HG02885 (cell line): ENCODE measurements around the gene PIP5K1B.
"Not testable (repeated sequence)": the region's sequence is repeated elsewhere in the genome, so short reads cannot be mapped to it uniquely, and the experiment has no call there.

Experiments
- ATAC-seq: cut with Tn5 transposase; IDR thresholded peaks from one replicate; pipeline ENCODE4 v1.9.1; 2021; ENCODE audit warnings: mild to moderate bottlenecking; ENCODE audit not compliant: unreplicated experiment, poor library complexity

Gene PIP5K1B

GRCh38 chr9:68970151-68970550, 265.1 kb downstream of the PIP5K1B start:
- no peak for ATAC-seq

DNA sequence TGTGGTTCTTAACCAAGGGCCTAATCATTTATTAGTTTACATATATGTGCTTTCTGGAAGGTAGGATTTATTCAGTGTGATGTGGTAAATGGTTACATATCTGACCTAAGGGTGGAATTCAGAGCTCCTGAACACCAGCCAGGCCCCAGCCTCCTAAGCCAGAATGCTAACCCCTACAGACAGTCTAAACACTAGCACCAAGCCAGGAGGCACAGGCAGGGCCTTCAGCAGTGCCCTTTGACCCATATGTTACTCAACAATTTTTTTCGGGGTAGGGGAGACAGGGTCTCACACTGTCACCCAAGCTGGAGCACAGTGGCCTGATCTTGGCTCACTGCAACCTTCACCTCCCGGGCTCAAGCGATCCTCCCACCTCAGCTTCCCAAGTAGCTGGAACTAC, 268.6 kb downstream of the PIP5K1B start:
- no peak for ATAC-seq

DNA sequence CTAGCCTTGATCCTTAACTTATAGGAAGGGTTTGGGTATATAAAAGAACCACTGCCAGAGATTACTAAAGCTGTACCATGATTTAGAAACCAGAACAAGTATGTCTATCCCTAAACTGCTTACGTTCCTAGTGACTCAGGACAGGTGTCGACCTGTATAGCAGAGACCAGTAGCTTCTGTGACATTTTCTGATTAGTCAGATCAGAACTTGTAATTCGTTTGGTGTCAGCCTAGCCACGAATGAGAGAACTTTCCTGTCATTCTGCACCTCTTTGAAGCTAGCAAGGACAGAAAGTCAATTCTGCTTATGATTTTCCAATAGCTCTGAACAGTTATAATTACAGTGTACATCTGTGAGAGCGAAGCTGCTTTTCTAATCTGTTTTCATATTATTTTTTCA, 269.4 kb downstream of the PIP5K1B start:
- peak; percentile 96 for ATAC-seq

- ATAC-seq: no peak
These were observed 269.9 kb downstream of the PIP5K1B start for GRCh38 chr9:68974901-68975300.

GRCh38 chr9:68975365-68976043, 270.5 kb downstream of the PIP5K1B start:
- no peak for ATAC-seq

GRCh38 chr9:68978066-68978465, 273.0 kb downstream of the PIP5K1B start:
- no peak for ATAC-seq

DNA sequence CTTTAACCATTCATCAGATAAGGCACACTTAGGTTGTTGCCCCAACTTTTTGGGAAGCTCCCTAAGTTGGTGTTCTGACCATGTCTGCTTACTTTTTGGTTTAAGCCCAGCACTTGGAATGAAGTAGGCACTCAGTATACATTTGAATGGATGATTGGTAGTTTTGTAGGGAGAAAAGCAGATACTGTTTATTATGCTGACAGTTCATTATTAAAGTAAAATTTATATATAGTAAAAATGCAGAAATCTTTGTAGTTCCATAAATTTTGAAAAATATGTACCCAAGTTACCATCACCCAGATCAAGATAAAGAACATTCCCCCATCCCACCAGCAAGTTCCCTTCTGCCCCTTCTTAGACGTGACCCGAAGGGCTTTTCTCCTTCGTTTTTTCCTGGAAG, 273.5 kb downstream of the PIP5K1B start:
- no peak for ATAC-seq

- ATAC-seq: no peak
These were observed 274.7 kb downstream of the PIP5K1B start for GRCh38 chr9:68979538-68980314.

- no peak for ATAC-seq
These were observed 275.4 kb downstream of the PIP5K1B start for GRCh38 chr9:68980341-68980914.

DNA sequence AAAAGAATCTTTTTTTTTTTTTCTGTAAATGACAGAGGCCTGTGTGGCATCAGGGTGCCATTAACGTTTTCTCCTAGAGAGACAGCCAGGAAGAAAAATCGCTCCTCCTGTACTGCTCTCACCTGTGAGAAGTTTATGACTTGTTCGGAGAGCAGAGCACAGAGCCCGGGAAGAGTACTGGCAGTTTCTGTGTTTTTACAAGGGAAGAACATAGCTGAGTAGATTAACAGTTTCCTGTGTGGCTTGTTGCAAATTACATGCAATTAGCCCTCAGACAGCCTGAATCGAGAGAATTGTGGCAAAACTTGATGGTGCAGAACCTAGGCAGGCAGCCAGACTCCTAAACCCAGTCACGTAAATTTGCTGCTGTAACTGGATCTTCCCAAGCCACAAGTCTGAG, 276.7 kb downstream of the PIP5K1B start:
- peak; percentile 59 for ATAC-seq

DNA sequence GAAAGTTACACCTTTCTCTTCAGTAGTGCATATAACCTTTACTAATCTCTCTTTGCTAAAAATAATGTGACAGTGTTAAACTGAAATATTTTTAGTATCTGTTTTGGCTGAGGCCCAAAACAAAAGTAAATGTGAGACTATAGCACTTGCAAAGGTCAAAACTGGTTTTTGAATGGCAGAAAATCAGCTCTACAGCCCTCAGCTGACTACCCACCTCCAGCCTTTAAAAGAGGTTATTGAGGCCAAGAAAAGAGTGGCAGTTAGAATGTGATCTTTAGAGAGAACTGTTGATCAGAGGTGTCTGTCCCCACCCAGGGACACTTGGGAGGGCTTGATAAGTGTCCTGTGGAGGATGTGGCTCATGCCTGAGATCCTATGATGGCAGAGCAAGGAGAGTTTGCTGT, 278.0 kb downstream of the PIP5K1B start:
- ATAC-seq: peak; percentile 62

DNA sequence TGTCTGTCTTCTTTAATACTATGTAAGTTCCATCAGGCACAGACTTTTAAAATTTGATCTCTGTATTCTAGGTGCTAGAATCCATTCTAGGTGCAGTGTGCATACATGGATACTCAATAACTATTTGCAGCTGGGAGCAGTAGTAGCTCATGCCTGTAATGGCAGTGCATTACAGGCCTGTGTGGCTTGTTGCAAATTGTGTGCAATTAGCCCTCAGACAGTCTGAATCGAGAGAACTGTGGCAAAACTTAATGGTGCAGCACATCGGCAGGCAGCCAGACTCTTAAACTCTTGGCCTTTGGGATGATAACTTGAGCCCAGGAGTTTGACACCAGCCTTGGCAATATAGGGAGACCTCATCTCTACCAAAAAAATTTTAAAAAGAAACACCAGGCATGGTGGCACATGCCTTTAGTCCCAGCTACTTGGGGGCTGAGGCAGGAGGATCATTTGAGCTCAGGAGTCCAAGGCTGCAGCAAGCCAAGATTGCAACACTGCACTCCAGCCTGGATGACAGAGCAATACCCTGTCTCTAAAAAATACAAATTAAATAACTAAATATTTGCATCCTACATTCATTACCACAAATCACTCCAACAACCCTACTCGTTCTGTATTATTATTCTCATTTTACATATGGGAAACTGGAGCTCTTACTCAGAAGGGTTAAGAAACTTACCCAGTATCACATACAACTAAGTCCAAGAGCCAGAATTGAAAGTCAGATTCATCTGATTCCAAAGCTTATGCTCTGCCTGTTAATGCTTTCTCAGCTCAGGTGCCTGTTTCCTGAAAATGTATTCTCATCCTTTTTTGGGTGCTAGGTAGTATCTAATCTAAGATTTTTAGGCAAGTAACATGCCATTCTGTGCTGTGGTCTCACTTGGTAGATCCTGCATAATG, 278.7 kb downstream of the PIP5K1B start:
- ATAC-seq: no peak

GRCh38 chr9:68986949-68987348, 281.9 kb downstream of the PIP5K1B start:
- not testable (repeated sequence) for ATAC-seq

DNA sequence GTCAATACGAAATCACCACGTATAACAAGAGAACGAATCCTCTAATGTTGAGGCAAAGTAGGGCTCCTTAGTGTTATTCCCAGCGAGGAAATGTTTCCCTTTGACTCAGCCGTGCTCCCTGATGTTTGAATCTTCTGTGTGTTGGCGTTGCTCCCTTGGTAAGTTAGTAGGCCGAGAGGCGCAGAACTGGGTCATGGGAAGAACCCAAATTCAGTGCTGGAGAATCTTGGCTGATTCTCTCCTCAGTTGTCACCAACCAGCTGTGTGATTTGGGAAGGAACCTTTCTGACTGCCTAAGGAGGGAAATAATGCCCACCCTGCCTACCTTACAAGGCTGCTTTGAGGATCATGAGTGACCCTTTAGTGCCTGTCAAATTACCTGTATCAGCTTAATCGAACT, 286.4 kb downstream of the PIP5K1B start:
- no peak for ATAC-seq

- ATAC-seq: no peak
These were observed 290.7 kb downstream of the PIP5K1B start for GRCh38 chr9:68995776-68996175.

GRCh38 chr9:68996462-68996861, 291.4 kb downstream of the PIP5K1B start:
- no peak for ATAC-seq

GRCh38 chr9:68997666-68998065, 292.6 kb downstream of the PIP5K1B start:
- no peak for ATAC-seq

DNA sequence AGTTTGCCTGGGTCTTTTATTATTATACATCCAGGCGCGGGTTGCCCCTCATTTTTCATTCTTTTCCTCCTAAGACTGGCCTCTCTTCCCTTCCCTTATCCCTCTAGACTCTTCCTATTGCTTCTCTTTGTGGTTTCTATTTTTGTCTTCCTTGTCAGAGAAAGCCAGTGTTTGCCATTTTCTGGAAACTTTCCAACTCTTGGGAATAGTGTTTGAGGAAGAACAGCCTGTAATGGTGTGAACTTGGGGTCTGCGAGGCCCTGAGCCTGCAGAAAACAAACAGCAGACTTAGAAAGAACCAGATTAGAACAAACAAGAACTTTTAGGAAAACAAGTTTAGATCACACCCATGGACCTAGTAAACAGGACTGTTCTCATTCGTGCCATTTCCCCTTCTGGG, 293.3 kb downstream of the PIP5K1B start:
- ATAC-seq: no peak

DNA sequence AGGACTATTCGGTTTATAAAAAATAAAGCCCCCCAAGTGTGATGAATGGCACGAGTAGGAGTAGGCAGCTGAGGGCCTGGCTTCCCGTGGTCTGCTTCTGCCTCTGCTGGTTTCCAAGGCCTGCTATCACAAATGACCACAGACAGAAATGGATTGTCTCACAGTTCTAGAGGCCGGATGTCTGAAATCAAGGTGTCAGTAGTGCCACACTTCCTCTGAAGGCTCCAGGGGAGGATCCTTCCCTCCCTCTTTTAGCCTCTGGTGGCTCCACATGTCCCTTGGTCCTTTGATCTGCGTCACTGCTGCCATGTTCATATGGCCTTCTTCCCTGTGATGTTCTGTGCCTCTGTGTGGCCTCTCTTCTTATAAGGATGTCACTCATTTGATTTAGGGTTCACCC, 293.8 kb downstream of the PIP5K1B start:
- ATAC-seq: no peak

- ATAC-seq: peak; percentile 97
These were observed 294.5 kb downstream of the PIP5K1B start for GRCh38 chr9:68999393-69000105.
